Measurements from ENCODE around the gene PHB1.
"Not testable (repeated sequence)": the region's sequence is repeated elsewhere in the genome, so short reads cannot be mapped to it uniquely, and the experiment has no call there.

Gene PHB1

DNA sequence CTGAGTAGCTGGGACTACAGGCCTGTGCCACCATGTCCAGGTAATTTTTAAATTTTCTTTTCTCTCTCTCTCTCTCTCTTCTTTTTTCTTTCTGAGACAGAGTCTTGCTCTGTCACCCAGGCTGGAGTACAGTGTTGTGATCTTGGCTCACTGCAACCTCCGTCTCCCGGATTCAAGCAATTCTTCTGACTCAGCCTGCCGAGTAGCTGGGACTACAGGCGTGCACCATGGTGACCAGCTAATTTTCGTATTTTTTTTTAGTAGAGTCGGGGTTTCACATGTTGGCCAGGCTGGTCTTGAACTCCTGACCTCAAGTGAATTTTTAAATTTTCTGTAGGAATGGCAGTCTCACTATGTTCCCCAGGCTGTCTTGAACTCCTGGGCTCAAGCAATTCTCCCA lies 41.6 kb downstream of the PHB1 start:
- no peak for DNase-seq

DNA sequence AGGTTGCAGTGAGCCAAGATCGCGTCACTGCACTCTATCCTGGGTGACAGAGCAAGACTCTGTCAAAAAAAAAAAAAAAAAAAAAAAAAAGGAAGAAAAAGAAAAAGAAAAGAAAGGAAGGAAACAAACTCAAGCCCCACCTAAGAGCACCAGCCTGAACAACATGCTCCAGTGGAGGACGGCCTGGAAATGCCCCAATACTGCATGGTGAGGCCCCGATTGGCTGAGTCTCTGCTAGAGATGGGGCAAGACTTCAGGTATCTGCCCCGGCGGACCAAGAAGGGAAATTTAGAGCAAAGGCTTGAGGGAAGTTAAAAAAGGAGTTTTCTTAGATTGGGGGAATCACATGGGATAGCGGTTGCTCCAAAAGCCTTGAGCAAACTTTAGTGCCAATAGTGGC lies 42.3 kb downstream of the PHB1 start:
- no peak for DNase-seq

DNA sequence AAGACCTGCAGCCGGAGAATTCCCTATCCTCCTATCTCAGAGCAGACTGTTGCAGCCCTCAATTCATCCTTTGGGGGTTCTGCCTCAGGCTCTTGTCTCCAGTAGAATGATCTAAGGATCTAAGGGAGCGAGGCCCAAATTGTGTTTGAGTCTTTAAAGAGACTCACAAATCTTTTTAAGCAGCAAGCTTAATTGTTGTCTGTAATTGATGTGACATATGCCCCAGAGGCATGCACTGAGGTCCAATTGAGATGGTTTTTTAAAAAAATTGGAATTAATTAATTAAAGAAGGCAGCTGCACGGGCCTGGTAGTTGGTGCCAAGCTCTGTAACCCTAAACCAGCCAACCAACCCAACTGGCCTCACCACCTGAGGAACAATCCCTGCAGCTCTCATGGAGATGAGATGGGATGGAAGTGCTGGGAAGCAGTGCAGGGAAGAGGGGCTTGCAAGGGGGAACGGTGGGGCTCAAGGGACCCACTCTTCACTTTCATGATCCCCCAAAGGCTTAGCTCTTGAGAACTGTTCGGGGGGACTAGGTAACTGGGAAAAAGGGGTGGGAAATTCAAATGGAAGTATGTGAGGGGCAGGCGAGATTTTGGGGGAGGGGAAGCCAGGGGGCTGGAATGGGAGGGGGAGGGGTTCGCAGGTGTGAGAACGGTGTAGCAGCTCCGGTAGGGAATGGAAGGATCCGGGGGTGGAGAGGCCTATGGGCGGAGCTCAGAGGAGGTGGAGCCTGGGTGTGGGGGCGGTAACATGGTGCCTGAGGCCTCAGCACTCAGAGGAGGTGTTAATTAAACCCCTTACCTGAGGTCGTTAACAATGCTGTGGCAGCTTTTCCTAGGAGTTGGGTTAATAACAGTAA lies 43.5 kb downstream of the PHB1 start:
- DNase-seq: no peak

DNA sequence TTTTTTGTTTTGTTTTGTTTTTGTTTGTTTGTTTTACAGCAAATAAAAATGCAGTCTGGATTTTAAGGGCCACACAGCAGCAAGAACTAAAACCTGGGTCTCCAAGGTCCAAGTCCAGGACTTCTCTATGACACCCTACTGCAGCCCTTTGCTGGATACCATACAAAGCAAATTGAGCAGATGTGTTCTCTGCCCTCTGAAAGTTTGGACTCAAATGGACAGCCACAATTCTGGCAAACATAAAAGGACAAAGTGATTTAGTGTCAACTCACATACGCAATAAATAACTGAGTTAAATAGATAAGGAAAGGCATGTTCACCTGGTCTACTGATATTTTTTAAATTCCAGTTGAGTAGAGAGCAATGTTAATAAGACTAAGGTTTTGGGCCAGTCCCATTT lies 44.9 kb downstream of the PHB1 start:
- DNase-seq: no peak

DNA sequence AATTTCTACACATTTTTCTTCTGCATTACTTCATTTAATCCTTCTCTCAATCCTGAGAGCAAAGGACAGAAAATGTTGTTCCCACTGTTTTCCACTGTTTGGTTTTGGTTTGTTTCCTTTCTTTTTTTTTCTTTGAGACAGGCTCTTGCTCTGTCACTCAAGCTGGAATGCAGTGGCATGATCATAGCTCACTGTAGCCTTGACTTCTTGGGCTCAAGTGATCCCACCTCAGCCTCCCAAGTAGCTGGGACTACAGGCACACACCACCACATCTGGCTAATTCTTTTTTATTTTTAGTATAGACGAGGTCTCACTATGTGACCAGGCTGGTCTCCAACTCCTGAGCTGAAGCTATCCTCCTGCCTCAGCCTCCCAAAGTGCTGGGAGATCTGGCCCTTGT lies 45.6 kb downstream of the PHB1 start:
- DNase-seq: no peak

DNA sequence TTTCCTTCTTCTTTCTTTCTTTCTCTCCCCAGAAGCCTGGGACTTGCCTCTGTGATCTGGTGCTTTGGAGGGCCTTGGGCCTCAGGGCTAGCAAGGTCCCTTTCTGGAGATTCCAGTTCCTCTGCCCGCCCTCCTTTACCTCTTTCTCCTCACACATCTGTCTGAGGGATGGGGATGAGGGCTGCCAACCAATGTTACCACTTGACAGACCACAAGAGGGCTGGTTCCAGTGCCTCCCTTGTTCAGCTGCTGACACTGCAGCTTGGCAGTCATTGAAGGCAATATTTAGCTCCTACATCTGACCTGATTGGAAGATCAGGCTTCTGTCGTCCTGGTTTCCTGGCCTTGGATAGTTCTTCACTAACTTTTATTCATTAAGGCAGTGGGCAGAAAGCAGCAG lies 49.0 kb downstream of the PHB1 start:
- peak; percentile 75 for DNase-seq

DNA sequence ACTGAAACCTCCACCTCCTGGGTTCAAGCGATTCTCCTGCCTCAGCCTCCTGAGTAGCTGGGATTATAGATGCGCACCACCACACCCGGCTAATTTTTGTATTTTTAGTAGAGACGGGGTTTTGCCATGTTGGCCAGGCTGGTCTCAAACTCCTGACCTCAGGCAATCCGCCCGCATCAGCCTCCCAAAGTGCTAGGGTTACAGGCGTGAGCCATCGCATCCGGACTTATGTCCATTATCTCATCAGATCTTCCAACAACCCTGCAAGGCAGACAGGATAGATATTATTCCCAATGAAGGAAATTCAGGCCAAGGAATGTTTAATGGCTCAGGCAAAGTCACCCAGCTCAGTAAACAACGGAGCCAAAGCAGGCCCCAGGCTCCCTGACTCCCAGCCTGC lies 49.6 kb downstream of the PHB1 start:
- DNase-seq: not testable (repeated sequence)

DNA sequence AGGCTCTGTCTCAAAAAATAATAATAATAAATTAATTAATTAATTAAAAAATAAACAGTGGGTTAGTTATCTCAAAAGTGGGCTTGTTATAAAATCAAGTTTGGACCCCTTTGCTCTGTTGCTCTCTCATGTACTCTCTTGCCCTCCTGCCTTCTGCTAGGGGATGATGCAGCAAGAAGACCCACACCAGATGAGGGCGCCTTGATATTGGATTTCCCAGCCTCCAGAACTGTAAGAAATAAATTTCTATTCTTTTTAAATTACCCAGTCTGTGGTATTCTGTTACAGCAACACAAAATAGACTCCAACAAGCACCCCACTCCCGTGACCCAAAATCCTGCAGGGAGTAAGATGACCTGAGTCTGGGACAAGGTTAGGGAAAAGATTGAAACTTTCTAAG lies 50.6 kb downstream of the PHB1 start:
- no peak for DNase-seq

DNA sequence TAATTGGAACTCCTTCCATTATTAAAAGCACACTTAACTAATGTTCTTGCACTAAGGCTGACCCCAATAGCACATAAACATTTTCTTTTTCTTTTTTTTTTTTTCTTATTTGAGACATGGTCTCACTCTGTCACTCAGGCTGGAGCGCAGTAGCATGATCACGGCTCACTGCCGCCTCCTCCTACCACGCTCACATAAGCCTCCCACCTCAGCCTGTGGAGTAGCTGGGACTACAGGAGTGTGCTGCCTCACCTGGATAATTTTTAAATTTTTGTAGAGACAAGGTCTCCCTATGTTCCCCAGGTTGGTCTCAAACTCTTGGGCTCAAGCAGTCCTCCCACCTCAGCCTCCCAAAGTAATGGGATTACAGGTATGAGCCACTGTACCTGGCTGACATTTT lies 51.4 kb downstream of the PHB1 start:
- no peak for DNase-seq

DNA sequence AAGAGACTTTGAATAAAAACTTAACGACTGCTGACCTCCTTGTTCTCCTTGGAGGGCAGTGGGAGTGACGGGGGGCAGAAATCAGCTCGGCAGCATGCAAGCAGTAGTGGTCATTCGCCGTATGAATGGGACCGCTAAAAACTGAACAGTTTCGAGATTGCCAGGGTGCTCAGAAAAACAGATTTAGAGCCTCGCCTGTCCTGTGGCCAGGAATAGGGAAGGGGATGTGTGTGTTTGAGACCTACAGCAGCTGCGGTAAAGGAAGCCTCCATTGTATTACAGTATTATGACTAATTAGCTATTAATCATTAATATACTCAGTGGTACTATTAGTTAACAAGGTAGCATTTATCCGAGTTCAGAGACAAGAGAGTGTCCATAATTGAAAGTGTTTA lies 52.0 kb downstream of the PHB1 start:
- no peak for DNase-seq

DNA sequence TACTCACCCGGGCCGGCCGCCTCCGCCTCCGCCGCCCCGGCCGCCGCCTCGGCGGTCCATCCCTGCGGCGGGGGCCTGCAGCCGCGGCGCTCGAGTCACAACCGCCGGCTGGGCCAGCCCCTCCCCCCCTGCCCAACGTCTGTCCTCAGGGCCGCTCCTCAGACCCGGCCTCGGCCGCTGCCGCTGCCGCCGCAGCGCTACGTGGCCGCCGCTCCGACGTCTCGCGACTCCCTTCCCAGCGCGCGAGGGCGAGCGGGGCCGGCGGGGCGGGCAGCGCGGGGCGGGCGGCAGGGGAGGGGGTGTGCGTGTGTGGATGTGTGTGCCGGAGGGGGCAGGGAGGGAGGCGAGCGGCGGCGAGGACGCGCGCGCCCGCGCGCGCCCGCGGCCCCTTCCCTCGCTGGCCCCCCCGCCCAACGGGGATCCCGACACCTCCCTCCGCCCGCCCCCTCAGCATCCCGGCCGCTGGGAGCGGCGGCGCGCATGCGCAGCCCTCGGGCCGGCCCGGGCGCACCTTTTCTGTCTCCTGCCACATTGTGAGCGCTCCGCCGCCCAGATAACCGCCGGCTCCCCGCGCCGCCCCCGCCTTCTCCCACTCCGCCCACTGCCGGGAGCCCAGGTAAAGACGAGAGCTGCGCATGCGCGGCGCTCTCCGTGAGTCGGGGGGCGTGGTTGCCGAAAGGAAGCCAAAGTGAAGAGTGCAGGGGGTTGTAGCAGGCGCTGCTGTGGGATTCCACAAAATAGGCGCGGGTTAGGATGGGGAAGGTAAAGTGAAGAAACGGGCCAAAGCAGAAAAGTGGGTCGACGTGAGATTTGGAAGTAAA lies 52.6 kb downstream of the PHB1 start, which contains the start of gene ZNF652:
Gene ZNF652 (minus strand): TSS at position 349 of the 821 bp plus-strand sequence. CDS start 44,525 bp downstream, outside the sequence.
- DNase-seq: peak; percentile 91

DNA sequence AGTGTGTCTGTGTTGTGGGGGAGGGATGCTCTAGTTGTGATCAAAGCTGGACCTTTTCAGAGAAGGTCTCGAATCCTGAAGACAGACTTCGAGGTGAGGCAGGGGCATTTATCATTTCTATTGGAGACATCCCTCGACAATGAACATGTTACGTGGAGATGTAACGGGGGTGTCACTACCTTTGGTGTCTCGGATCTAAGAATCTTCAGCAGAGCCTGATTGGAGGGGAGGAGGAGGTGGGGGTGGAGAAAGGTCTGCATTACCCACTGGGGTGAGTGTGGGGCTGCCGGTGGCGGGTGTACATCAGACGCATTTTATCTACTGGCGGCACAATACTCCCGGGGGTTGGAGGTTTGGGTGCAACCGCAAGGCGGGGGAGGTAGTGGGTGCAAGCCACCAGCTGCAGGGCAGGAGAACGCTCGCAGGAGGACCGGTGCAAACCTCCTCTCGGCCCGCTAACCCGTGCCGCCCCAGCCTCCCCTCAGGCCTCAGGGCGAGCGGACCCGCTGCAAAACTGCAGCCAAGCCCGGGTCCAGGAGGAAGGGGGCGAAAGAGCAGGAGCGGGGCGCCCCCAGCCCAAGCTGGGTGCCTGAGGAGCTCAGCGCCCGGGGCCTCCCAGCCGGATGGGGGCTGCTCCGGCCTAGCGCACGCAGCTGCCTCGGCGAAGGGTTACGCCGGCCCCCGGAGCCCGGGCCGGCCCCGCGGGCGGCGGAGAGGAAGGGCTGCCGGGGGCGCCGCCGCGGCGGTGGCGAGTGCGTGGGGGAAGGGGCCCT lies 53.4 kb downstream of the PHB1 start:
- DNase-seq: peak; percentile 89

DNA sequence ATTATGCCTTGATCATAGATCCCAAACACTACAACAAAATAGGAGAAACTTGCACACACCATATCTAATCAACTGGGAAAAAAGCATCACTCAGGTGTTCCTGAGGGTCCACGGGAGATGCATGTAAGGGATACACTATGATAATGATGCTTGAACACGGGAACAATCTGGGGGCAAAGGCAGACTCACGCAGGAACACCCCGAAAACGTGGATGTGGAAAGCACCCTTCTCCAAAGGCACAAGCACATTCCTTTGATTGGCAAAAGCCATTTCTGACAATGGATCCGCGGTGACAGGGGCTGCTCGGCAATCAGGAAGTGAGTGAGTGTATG lies 53.9 kb downstream of the PHB1 start:
- no peak for DNase-seq

DNA sequence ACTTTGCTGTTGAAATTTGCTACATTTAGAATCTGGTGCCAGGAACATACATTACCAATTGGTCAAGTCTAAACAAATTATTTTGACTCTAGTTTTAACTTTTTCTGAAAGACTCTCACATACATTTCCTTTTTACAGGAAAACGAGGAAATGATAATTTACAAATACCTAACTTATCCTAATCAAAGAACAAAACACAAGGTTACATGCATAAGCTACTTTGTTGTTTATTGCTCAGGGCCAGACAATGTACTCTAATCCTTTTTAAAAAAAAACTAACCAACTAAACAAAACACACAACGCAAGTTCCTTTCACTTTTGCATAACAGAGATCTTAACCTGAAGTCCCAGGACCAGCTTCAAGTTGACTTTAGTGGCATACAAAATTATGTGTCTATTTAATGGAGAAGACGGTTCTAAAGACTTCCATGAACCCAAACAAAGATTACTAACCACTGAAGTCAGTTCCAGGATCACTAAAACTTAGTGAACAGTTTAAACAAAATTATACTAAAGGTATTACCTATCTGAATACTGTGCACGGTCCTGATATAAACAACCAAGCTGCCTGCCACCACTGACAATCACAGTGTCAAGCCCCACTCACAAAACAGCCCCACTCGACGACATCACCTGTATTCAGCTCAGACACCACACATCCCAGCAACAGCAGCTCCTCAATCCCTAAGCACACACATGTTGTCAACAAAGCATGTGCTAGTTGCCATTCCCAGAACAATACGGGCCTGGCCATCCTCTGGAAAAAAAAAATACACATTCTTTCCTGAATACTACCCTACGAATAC lies 54.5 kb downstream of the PHB1 start:
- no peak for DNase-seq

DNA sequence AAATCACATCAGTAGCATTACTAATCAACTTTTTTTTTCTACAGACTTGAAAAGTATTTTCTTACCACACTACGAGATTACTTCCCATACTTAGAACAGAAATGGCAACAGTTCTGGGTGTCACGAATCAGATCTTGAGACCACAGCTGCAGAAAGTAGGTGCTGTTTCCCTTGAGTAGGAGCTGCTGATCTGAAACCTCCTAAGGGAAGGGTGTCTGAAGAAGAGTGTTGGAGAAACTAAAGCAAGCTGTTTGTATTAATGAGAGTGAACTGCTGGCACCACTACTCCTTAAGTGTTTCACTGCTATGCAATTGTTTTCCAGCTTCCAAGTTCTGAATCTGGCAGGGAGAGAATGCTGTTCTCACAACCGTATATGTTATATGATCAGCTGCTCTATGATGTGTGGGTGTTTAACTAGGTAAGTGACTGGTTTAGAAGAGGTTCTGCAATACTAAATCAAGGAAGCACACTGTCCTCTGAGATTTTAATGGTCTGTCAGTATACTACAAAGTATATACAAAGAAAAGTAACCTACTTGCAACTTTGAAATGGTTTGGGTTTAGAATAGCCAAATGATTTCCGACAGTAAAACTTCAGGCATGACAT lies 55.9 kb downstream of the PHB1 start:
- peak; percentile 27 for DNase-seq

DNA sequence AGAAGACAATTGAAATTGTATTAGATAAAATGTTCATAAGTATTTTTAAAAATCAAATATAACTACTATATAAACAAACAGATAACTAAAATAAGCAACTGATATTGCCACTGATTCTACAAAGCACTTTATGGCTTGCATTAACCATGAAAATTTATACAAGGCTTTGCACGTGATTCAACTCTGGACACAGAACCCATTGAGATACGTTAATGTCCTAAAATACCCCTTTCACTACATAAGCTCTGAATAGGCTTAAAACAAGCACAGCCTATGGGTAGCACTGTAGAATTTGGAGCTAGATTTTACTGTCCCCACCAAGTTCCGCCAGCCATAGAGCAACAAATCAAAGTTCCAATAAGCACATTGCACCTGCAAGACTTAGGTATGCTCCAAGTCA lies 57.2 kb downstream of the PHB1 start:
- no peak for DNase-seq

DNA sequence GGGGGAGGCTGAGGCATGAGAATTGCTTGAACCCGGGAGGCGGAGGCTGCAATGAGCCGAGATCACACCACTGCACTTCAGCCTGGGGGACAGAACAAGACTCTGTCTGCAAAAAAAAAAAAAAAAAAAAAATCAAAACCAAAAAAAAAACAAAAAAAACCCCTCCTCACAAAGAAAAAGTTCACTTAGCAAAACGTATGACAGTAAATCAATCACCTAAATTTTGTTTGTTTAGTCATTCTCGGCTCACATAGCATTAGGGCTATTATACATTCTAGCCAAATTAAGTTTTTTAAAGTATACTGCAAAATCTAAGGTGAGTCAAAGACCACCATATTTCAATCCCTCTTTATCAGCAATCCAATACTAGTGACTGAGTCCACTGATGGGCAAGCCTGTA lies 58.4 kb downstream of the PHB1 start:
- no peak for DNase-seq

All from hematopoietic multipotent progenitor cell treated with erythropoietin and hydrocortisone succinate and interleukin-3 and kit ligand, for 8 days (in vitro differentiated cells).